NCI-H526 (cell line): ENCODE data around the gene FBXO36.
A peak's percentile ranks its signal among the peaks of the same experiment; 100 is the strongest.
"Not testable (repeated sequence)": the region's sequence is repeated elsewhere in the genome, so short reads cannot be mapped to it uniquely, and the experiment has no call there.

Source experiments
- DNase-seq, 2 experiments: peaks; one replicate each; lab custom pipeline; 2025; lab: John Stamatoyannopoulos, UW

The FBXO36 gene

GRCh38 chr2:229910832-229911412 is 11.4 kb upstream of the FBXO36 start:
- peak; percentile 3 to 72 for DNase-seq

- no peak for DNase-seq
Observed at GRCh38 chr2:229914171-229914570, 8.1 kb upstream of the FBXO36 start.

GRCh38 chr2:229917793-229918192 is 4.5 kb upstream of the FBXO36 start:
- no peak for DNase-seq

GRCh38 chr2:229920011-229920641 is 2.2 kb upstream of the FBXO36 start:
- peak in 1 of 2 experiments; percentile 35 for DNase-seq

GRCh38 chr2:229921101-229921891 is 1.0 kb upstream of the FBXO36 start:
- peak; percentile 16 to 67 for DNase-seq

- peak; percentile 90 to 96 for DNase-seq
Observed at GRCh38 chr2:229921892-229922448, 333 bp upstream of the FBXO36 start, which contains the start of gene TRIP12. TRIP12 (minus strand) TSS chr2:229922009; CDS start chr2:229880079, 41,930 bp downstream.

GRCh38 chr2:229924541-229924940 is 2.2 kb downstream of the FBXO36 start:
- DNase-seq: not testable (repeated sequence)

GRCh38 chr2:229925201-229925600 is 2.9 kb downstream of the FBXO36 start:
- DNase-seq: no peak

- no peak for DNase-seq
Observed at GRCh38 chr2:229927817-229928321, 5.6 kb downstream of the FBXO36 start.

GRCh38 chr2:229930656-229931055 is 8.4 kb downstream of the FBXO36 start:
- DNase-seq: peak in 1 of 2 experiments; percentile 8

GRCh38 chr2:229931241-229931640 is 8.9 kb downstream of the FBXO36 start:
- DNase-seq: no peak

GRCh38 chr2:229937537-229937936 is 15.2 kb downstream of the FBXO36 start:
- DNase-seq: no peak

GRCh38 chr2:229942671-229943070 is 20.4 kb downstream of the FBXO36 start:
- no peak for DNase-seq

- DNase-seq: no peak
Observed at GRCh38 chr2:229943171-229943570, 20.9 kb downstream of the FBXO36 start.

GRCh38 chr2:229943770-229944449 is 21.6 kb downstream of the FBXO36 start:
- no peak for DNase-seq

GRCh38 chr2:229945975-229946374 is 23.7 kb downstream of the FBXO36 start:
- no peak for DNase-seq

- no peak for DNase-seq
Observed at GRCh38 chr2:229947544-229947943, 25.2 kb downstream of the FBXO36 start.

- no peak for DNase-seq
Observed at GRCh38 chr2:229952256-229952835, 30.0 kb downstream of the FBXO36 start.

GRCh38 chr2:229955663-229956062 is 33.4 kb downstream of the FBXO36 start:
- peak in 1 of 2 experiments; percentile 28 for DNase-seq

- no peak for DNase-seq
Observed at GRCh38 chr2:229956491-229956890, 34.2 kb downstream of the FBXO36 start.

- DNase-seq: not testable (repeated sequence)
Observed at GRCh38 chr2:229963596-229963995, 41.3 kb downstream of the FBXO36 start.
